K562 (cell line): ENCODE results near the gene METAP1D. TPM values are rescaled to one million over a fixed set of nuclear protein-coding genes. Genes with fewer than 3 reads are reported as not detected.
A peak's percentile ranks its signal among the peaks of the same experiment; 100 is the strongest.

ENCODE experiments used
- AFF1 ChIP-seq, 2 experiments: fragments of 450-650 bp; IDR thresholded peaks; 2 replicates each; pipeline ENCODE4 v1.6.1; 2018; ENCODE audit warnings: mild to moderate bottlenecking in 2 of 2, low read depth in 1 of 2; ENCODE audit not compliant: partially characterized antibody in 2 of 2
- NCOA6 ChIP-seq: fragments of 450-650 bp; IDR thresholded peaks from 2 replicates; pipeline ENCODE4 v1.6.1; 2017; ENCODE audit warnings: mild to moderate bottlenecking
- TSHZ1 ChIP-seq: fragments of 250-450 bp; sonication (Bioruptor Pico); IDR thresholded peaks from 2 replicates; pipeline ENCODE4 v1.4.0; 2020; ENCODE audit warnings: mild to moderate bottlenecking, moderate library complexity
- ZBTB33 ChIP-seq: sonication (generic); formaldehyde crosslinking; IDR thresholded peaks from 2 replicates; pipeline ENCODE4 v1.8.1; 2023; ENCODE audit warnings: mild to moderate bottlenecking, missing genetic modification reagents
- ZEB2 ChIP-seq: fragments of 450-650 bp; IDR thresholded peaks from 2 replicates; pipeline ENCODE4 v1.6.1; 2016
- ZNF584 ChIP-seq: fragments of 200-800 bp; sonication (Bioruptor generic); IDR thresholded peaks from 2 replicates; pipeline ENCODE4 v1.6.1; 2016; ENCODE audit warnings: low read depth, mild to moderate bottlenecking, missing genetic modification characterization, missing compliant biosample characterization
- ZNF707 ChIP-seq: fragments of 250-450 bp; sonication (Bioruptor Pico); conservative IDR thresholded peaks from 2 replicates; pipeline ENCODE4 v1.8.0; 2022; ENCODE audit warnings: inconsistent platforms, mild to moderate bottlenecking, moderate library complexity
- polyA plus RNA-seq, 8 experiments: library from polyadenylated mRNA; depleted of rRNA in 4 of 8; stranded (reverse) in 5 of 8; unstranded in 3 of 8; fragments of >200 nt; fragmentation: Nextera tagmentation in 2 of 8; fragmentation: Illumina TruSeq in 1 of 8; extraction: Ambion mirVana in 2 of 8; extraction: Trizol in 1 of 8; gene quantifications; 2 replicates each; pipeline versions ENCODE4 v1.2.1 to v1.2.3, GENCODE V29; 2011 to 2014; ENCODE audit warnings: inconsistent platforms in 1 of 8, missing spikeins in 1 of 8
- total RNA-seq, 7 experiments: library from RNA; depleted of rRNA in 6 of 7; stranded (reverse); fragments of >200 nt in 6 of 7; fragmentation: Illumina TruSeq in 2 of 7; extraction: Trizol in 2 of 7; gene quantifications; 2 replicates each; pipeline versions ENCODE4 v1.2.1 to v1.2.3, GENCODE V29; 2011 to 2021; ENCODE audit warnings: low replicate concordance in 1 of 7
- TF ChIP-seq, protein P1 (sequence below), 2 experiments: IDR thresholded peaks in 1 of 2; conservative IDR thresholded peaks in 1 of 2; 2 replicates each; pipeline ENCODE4 v1.6.1; 2016; ENCODE audit warnings: low read depth in 2 of 2, mild to moderate bottlenecking in 1 of 2, missing compliant biosample characterization in 1 of 2, missing genetic modification characterization in 1 of 2, moderate library complexity in 1 of 2

The METAP1D gene
- total and polyA plus RNA-seq, 9 of the 15 experiments (the other 6 are each of a cell fraction or from before 2014, with no cell fraction given), result 8.0 to 23.4 (median 15.7) TPM

DNA sequence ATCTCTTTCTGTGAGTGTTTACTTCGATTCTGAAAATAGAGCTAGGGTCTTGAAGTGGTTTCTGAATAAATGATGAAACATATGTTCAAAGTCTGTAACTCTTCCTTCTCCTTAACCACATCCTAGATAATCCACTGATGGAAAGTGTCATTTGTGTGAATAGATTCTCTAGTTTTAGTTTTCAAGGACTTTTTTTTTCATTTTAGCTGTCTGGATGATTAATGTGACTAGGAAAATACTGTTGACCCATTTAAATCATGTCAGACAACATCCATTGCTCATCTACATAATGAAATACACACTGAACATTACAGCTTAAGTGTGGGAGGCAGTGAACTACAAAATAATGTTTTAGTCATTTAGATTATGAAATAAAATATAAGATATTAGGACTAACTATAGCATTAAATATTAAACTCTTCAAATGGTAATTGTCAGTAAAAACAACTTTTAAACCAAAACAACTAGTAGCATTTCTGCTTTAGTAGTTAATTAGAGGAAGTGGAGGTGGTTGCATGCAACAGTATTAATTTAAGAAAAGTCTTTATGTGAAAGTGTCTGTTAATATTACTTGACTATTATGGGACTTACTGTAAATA, 46.4 kb downstream of the METAP1D start (continued):
- TF ChIP-seq, protein P1, sequence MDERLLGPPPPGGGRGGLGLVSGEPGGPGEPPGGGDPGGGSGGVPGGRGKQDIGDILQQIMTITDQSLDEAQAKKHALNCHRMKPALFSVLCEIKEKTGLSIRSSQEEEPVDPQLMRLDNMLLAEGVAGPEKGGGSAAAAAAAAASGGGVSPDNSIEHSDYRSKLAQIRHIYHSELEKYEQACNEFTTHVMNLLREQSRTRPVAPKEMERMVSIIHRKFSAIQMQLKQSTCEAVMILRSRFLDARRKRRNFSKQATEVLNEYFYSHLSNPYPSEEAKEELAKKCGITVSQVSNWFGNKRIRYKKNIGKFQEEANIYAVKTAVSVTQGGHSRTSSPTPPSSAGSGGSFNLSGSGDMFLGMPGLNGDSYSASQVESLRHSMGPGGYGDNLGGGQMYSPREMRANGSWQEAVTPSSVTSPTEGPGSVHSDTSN (CRISPR knock-in tag; IDR thresholded peaks at IDR 0.05; ENCODE audit: low read depth), result peak; percentile 92; the same call in 1 of the 2 replicates
- TF ChIP-seq, protein P1 (tag; conservative IDR thresholded peaks at IDR 0.05; ENCODE audit: low read depth), result peak; percentile 100
- TF ChIP-seq ZNF707 (no peak), NCOA6 (no peak), TSHZ1 (CRISPR knock-in tag) (peak; percentile 36; the same call in 1 of the 2 replicates), ZBTB33 (CRISPR knock-in tag) (no peak), ZEB2 (peak; percentile 72), ZNF584 (CRISPR knock-in tag) (peak; percentile 66; the same call in 1 of the 2 replicates), AFF1 (IDR thresholded peaks at IDR 0.05; ENCODE audit: low read depth in 1 of 2, partially characterized antibody in 2 of 2) (peak; percentile 49 to 84)
